Left ventricle myocardium inferior (tissue), 1 donor: ENCODE results near the gene SALL2. TPM values are rescaled to one million over a fixed set of nuclear protein-coding genes. Genes with fewer than 3 reads are reported as not detected.

Source experiments
- DNase-seq: peaks from one replicate; pipeline ENCODE4 v3.0.0-alpha.2; 2020
- H3K27ac ChIP-seq: fragments of 200-600 bp; replicated peaks from 2 replicates; pipeline ENCODE4 v1.8.0; 2021
- H3K27me3 ChIP-seq: fragments of 200-600 bp; 2 replicates; pipeline ENCODE4 v1.8.0; 2021; ENCODE audit warnings: low read depth
- H3K36me3 ChIP-seq: fragments of 200-600 bp; 2 replicates; pipeline ENCODE4 v1.8.0; 2021
- H3K4me1 ChIP-seq: fragments of 200-600 bp; 2 replicates; pipeline ENCODE4 v1.8.0; 2021
- H3K4me3 ChIP-seq: fragments of 200-600 bp; 2 replicates; pipeline ENCODE4 v1.8.0; 2021; ENCODE audit warnings: mild to moderate bottlenecking, moderate library complexity
- H3K9me3 ChIP-seq: fragments of 200-600 bp; replicated peaks from 2 replicates; pipeline ENCODE4 v1.8.0; 2021
- intact Hi-C: fragments of 100-400 bp; cut with micrococcal nuclease; formaldehyde crosslinking; loops from one replicate; pipeline ENCODE4 v1.11.0; 2022
- total RNA-seq: library from RNA; stranded (reverse); fragmentation: NEBNext Ultra II Directional; extraction: Animal tissue kit (Norgen Biotek cat#: 25700); gene quantifications from one replicate; pipeline ENCODE4 v1.2.1, GENCODE V29; 2021
- TF ChIP-seq, protein P1 (sequence below): fragments of 200-600 bp; IDR thresholded peaks from 2 replicates; pipeline ENCODE4 v1.8.0; 2021; ENCODE audit warnings: antibody characterized with exemption, mild to moderate bottlenecking, borderline replicate concordance
- donor health status: DM: no; HTN: yes; CAD: no; lungs with severe emphysema.

SALL2 gene
- total RNA-seq, 1 donor from 2014 or later: 3.4 TPM

- TF ChIP-seq, protein P1, sequence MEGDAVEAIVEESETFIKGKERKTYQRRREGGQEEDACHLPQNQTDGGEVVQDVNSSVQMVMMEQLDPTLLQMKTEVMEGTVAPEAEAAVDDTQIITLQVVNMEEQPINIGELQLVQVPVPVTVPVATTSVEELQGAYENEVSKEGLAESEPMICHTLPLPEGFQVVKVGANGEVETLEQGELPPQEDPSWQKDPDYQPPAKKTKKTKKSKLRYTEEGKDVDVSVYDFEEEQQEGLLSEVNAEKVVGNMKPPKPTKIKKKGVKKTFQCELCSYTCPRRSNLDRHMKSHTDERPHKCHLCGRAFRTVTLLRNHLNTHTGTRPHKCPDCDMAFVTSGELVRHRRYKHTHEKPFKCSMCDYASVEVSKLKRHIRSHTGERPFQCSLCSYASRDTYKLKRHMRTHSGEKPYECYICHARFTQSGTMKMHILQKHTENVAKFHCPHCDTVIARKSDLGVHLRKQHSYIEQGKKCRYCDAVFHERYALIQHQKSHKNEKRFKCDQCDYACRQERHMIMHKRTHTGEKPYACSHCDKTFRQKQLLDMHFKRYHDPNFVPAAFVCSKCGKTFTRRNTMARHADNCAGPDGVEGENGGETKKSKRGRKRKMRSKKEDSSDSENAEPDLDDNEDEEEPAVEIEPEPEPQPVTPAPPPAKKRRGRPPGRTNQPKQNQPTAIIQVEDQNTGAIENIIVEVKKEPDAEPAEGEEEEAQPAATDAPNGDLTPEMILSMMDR: no peak
- Histone ChIP-seq H3K4me3 (no peak overlapping the region), H3K36me3 (no peaks in the 10 kb centered on the region), H3K9me3 (no peaks in the 10 kb centered on the region), H3K27ac (no peak overlapping the region), H3K27me3 (peaks cover 95% of the 10 kb centered on the region), H3K4me1 (peaks cover 11% of the 10 kb centered on the region)
- DNase-seq: no peak
- intact Hi-C loops: no loop called here
These were observed 13.2 kb upstream of the SALL2 start for GRCh38 chr14:21539189-21539940.

DNA sequence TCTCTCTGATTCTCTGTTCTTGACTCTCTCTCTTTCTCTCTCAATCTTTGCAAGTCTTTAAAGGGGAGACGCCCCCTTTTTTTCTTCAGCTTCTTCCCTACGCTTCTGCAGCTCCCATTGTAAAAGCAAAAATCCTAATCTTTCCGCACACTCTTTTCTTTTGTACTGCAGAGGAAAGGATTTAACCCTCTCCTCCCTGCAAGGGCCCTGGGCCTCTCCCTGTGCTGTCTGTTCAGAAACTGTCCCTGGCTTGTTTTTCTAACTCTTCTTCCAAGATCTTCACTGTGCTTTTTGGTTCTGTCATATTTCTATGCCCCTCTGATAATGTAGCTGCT lies 10.9 kb upstream of the SALL2 start:
- DNase-seq: no peak
- Histone ChIP-seq H3K4me3 (peak overlapping the region; percentile 58), H3K4me1 (peaks cover 11% of the 10 kb centered on the region), H3K36me3 (no peaks in the 10 kb centered on the region), H3K27me3 (peaks cover 100% of the 10 kb centered on the region), H3K27ac (no peak overlapping the region), H3K9me3 (no peaks in the 10 kb centered on the region)
- intact Hi-C loops: no loop called here
- TF ChIP-seq, protein P1: no peak

- H3K4me3 ChIP-seq: peak overlapping the region; percentile 58
- peaks cover 100% of the 10 kb centered on the region for H3K27me3 ChIP-seq
- intact Hi-C loops: no loop called here
These were observed 10.4 kb upstream of the SALL2 start for GRCh38 chr14:21536418-21537089.

DNA sequence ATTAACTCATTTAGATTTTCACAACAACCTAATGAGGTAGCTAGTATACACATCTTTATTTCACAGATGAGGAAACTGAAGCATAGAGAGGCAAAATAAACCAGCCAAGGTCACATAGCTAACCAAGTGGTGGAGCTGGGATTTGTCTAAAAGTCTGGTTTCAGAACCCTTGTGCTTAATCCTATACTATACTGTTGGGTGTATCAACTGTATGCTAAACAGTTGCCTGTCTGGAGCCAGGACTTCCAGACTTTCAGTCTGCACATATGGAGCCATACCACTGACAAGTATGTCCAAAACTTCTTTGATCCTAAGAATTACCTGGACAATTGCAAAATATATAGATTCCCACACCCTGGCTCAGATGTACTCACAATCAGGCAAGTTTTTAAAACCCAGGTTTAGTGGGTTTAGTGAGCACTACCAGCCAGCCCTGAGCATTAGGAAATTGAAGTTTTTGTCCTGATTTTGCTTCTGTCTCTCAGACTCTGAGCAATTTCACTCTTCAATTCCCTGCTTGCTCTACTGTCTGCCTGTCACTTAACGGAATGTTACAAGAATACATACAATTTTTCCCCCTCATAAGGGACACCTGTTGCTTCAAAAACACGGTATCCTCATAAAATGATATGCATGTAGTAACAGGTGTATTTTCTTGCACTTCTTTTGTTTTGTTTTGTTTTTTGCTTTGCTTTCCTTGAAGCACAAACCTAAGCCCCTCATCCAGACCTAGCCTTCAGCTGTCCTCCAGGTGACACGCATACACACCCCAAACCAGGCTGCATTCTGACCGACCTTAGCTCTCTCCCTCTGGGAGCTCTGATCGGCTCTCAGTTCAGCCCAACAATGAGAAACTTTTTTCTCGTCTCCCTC lies 9.6 kb upstream of the SALL2 start:
- H3K27ac ChIP-seq: no peak overlapping the region
- peaks cover 11% of the 10 kb centered on the region for H3K4me1 ChIP-seq
- H3K4me3 ChIP-seq: peak overlapping the region; percentile 58
- intact Hi-C loops: no loop called here
- no peak for DNase-seq
- H3K9me3 ChIP-seq: no peaks in the 10 kb centered on the region
- TF ChIP-seq, protein P1: no peak
- peaks cover 96% of the 10 kb centered on the region for H3K27me3 ChIP-seq
- no peaks in the 10 kb centered on the region for H3K36me3 ChIP-seq

More at GRCh38 chr14:21536418-21537089, 10.4 kb upstream of the SALL2 start:
- Histone ChIP-seq H3K4me1 (peaks cover 11% of the 10 kb centered on the region), H3K27ac (no peak overlapping the region), H3K36me3 (no peaks in the 10 kb centered on the region), H3K9me3 (no peaks in the 10 kb centered on the region)
- DNase-seq: no peak
- TF ChIP-seq, protein P1: no peak

DNA sequence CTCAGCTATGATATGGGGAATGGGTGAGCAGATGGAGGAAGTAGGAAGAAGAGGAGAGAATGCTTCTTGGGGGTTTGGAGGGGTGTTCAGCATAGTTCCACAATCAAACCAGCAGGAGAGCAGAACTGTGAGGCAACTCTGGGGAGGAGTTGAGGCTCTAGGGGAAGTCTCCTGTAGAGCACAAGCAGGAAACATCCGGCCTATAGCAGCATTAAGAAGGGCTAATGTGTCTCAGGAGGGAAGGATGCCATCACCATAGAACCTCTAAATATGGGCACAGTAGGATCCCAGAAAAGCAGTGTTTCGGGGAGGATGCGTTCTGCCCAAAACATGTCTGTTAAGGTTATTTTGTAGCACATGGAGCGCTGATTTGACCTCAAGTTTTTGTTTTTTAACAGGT lies 8.4 kb upstream of the SALL2 start:
- Histone ChIP-seq H3K4me3 (no peak overlapping the region), H3K27ac (no peak overlapping the region), H3K4me1 (peaks cover 11% of the 10 kb centered on the region), H3K27me3 (peaks cover 84% of the 10 kb centered on the region), H3K9me3 (no peaks in the 10 kb centered on the region), H3K36me3 (no peaks in the 10 kb centered on the region)
- DNase-seq: no peak
- TF ChIP-seq, protein P1: no peak
- intact Hi-C loops: no loop called here
